T-helper 1 cell treated with Interleukin-12 subunit alpha and Interleukin-12 subunit beta and Interleukin-4 antibody, amounts not matched to agents 30 μg/mL and 1 μg/mL, for 36 hours (primary cell): Measurements from ENCODE around the gene DHRS4.
"Not testable (repeated sequence)": the region's sequence is repeated elsewhere in the genome, so short reads cannot be mapped to it uniquely, and the experiment has no call there.

ENCODE experiments used
- H3K27ac Mint-ChIP-seq: one replicate; pipeline ENCODE4 v1.8.0; 2021; ENCODE audit warnings: mild to moderate bottlenecking, mixed read lengths
- H3K27me3 Mint-ChIP-seq: one replicate; pipeline ENCODE4 v1.8.0; 2021; ENCODE audit warnings: low read depth, mixed read lengths
- H3K36me3 Mint-ChIP-seq: one replicate; pipeline ENCODE4 v1.8.0; 2021; ENCODE audit warnings: low read depth, mixed read lengths
- H3K4me1 Mint-ChIP-seq: one replicate; pipeline ENCODE4 v1.8.0; 2021; ENCODE audit warnings: low read depth, mixed read lengths
- H3K4me3 Mint-ChIP-seq: one replicate; pipeline ENCODE4 v1.8.0; 2021; ENCODE audit warnings: mild to moderate bottlenecking, moderate library complexity, mixed read lengths
- H3K9me3 Mint-ChIP-seq: one replicate; pipeline ENCODE4 v1.8.0; 2021; ENCODE audit warnings: mixed read lengths

Gene DHRS4

GRCh38 chr14:23988223-23988606, 34.6 kb downstream of the DHRS4 start:
- peak overlapping the region; percentile 57 for H3K27ac Mint-ChIP-seq
- H3K36me3 Mint-ChIP-seq, H3K9me3 Mint-ChIP-seq, H3K27me3 Mint-ChIP-seq: not testable (repeated sequence)
- peak overlapping the region; percentile 60 for H3K4me3 Mint-ChIP-seq
- H3K4me1 Mint-ChIP-seq: peaks cover 24% of the 10 kb centered on the region

DNA sequence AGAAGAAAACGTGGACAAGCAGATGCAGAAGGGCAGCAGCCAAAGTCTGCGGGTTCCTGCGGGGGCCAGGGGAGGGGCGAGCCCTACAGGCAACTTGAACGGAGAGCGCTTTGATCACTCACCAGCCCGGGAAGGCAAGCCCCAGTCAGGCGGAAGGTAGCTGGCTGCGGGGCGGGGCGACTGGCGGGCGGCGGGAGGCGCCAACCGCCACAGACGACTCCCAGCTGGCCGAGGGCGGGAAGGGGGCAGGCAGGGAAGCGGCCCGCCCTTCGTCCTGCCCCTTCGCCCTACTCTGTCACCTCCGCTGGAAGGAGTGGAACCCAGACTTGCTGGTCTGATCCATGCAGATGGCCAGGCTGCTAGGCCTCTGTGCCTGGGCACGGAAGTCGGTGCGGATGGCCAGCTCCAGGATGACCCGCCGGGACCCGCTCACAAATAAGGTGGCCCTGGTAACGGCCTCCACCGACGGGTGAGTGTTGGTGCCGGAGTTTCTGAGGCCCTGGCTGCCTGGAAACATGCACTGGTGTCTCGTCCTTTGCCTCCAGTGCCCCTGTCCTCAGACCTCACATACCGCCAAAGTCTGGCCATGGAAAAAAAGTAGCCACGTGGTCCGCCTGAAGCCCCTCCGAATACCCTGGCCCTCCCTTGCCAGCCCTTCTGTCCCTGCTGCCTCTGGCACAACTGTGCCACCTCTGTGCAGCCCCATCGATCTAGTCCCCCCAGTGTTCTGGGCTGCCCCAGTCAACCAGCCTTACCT, 35.2 kb downstream of the DHRS4 start, which contains the start of gene DHRS4L2:
DHRS4L2 (plus strand) TSS at position 323 of the 757 bp plus-strand sequence; CDS start at position 342, 19 bp downstream.
- H3K36me3 Mint-ChIP-seq, H3K27me3 Mint-ChIP-seq, H3K9me3 Mint-ChIP-seq: not testable (repeated sequence)
- Mint-ChIP-seq H3K27ac (peak within 1 kb of the TSS; percentile 79), H3K4me3 (peak within 1 kb of the TSS; percentile 74), H3K4me1 (peaks cover 24% of the 10 kb centered on the region)

- peaks cover 24% of the 10 kb centered on the region for H3K4me1 Mint-ChIP-seq
- not testable (repeated sequence) for H3K36me3 Mint-ChIP-seq, H3K27me3 Mint-ChIP-seq, H3K9me3 Mint-ChIP-seq
- H3K27ac Mint-ChIP-seq: peak overlapping the region; percentile 79
- peak overlapping the region; percentile 74 for H3K4me3 Mint-ChIP-seq
Observed at GRCh38 chr14:23989734-23990445, 36.3 kb downstream of the DHRS4 start.

DNA sequence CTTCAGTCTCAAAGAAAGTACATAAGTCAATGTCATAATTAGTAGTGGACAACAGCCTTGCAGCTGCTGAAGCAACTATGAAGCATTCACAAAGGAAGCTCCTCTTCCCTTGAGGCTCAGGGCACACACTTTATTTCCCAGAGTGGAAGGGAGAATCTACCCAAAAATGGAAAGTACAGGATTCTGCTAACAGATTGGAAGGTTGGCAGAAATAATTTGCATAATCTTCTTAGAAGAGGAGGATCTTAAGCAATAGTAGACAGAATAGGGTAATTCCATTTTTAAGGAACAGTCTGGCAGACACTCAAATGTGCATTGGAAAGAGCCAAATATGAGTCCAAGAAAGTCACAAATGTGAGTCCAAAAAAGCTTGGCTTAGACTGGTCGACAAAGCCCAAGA, 37.4 kb downstream of the DHRS4 start:
- not testable (repeated sequence) for H3K36me3 Mint-ChIP-seq, H3K4me3 Mint-ChIP-seq, H3K9me3 Mint-ChIP-seq, H3K27me3 Mint-ChIP-seq, H3K27ac Mint-ChIP-seq
- H3K4me1 Mint-ChIP-seq: peaks cover 24% of the 10 kb centered on the region

GRCh38 chr14:23993042-23993441, 39.5 kb downstream of the DHRS4 start:
- not testable (repeated sequence) for H3K9me3 Mint-ChIP-seq, H3K4me3 Mint-ChIP-seq, H3K27ac Mint-ChIP-seq, H3K36me3 Mint-ChIP-seq, H3K27me3 Mint-ChIP-seq
- H3K4me1 Mint-ChIP-seq: peaks cover 15% of the 10 kb centered on the region

DNA sequence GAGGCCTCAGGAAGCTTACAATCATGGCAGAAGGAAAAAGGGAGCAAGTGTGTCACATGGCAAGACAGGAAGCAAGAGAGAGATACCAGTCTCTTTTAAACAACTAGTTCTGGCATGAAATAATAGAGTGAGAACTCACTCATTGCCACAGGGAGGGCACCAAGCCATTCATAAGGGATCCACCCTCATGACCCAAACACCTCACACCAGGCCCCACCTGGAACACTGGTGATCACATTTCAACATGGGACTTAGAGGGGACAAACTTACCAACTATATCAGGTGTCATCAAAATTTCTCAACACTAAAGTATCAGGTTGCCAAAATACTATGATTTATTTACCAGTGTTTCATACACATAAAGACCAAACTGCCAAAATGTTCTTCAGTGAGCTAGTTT, 42.4 kb downstream of the DHRS4 start:
- H3K36me3 Mint-ChIP-seq, H3K27me3 Mint-ChIP-seq, H3K4me3 Mint-ChIP-seq, H3K9me3 Mint-ChIP-seq, H3K27ac Mint-ChIP-seq, H3K4me1 Mint-ChIP-seq: not testable (repeated sequence)

DNA sequence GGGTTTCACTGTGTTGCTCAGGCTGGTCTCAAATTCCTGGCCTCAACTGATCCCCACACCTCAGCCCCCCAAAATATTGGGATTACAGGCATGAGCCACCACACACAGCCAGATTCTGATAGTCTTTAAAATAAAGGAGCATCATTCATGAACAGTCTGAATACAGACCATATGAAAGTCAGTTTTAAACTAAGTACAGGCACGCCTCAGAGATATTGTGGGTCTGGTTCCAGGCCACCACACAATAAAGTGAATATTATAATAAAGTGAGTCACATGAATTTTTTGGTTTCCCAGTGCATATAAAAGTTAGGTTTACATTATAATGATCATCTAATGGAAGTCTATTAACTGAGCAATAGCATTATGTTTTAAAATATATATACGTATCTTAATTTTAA, 43.3 kb downstream of the DHRS4 start:
- H3K27ac Mint-ChIP-seq, H3K4me1 Mint-ChIP-seq, H3K36me3 Mint-ChIP-seq, H3K4me3 Mint-ChIP-seq, H3K9me3 Mint-ChIP-seq, H3K27me3 Mint-ChIP-seq: not testable (repeated sequence)

GRCh38 chr14:23999640-24000039, 46.1 kb downstream of the DHRS4 start:
- not testable (repeated sequence) for H3K27ac Mint-ChIP-seq, H3K9me3 Mint-ChIP-seq, H3K4me3 Mint-ChIP-seq, H3K36me3 Mint-ChIP-seq, H3K27me3 Mint-ChIP-seq, H3K4me1 Mint-ChIP-seq

GRCh38 chr14:24001078-24001477, 47.5 kb downstream of the DHRS4 start:
- not testable (repeated sequence) for H3K4me1 Mint-ChIP-seq, H3K9me3 Mint-ChIP-seq, H3K27ac Mint-ChIP-seq, H3K27me3 Mint-ChIP-seq, H3K36me3 Mint-ChIP-seq, H3K4me3 Mint-ChIP-seq

DNA sequence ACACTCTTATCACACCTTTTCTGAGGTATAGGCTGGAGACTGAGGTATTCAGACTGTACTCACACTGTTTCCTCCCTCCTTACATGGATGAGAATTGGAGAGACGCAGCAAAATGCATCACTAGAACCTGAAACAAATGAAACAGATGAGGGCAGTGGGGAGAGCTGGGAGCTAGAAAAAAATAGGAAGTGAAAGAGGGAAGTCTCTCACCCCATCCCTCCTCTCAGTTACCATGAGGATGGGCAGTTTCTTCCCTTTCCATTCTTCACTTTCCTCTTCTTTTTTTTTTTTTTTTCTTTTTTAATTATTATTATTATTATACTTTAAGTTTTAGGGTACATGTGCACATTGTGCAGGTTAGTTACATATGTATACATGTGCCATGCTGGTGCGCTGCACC, 48.1 kb downstream of the DHRS4 start:
- H3K9me3 Mint-ChIP-seq, H3K4me1 Mint-ChIP-seq, H3K36me3 Mint-ChIP-seq, H3K4me3 Mint-ChIP-seq, H3K27me3 Mint-ChIP-seq, H3K27ac Mint-ChIP-seq: not testable (repeated sequence)

- not testable (repeated sequence) for H3K9me3 Mint-ChIP-seq, H3K36me3 Mint-ChIP-seq, H3K27ac Mint-ChIP-seq, H3K27me3 Mint-ChIP-seq, H3K4me3 Mint-ChIP-seq
- peaks cover 28% of the 10 kb centered on the region for H3K4me1 Mint-ChIP-seq
Observed at GRCh38 chr14:24006471-24006816, 52.9 kb downstream of the DHRS4 start.

DNA sequence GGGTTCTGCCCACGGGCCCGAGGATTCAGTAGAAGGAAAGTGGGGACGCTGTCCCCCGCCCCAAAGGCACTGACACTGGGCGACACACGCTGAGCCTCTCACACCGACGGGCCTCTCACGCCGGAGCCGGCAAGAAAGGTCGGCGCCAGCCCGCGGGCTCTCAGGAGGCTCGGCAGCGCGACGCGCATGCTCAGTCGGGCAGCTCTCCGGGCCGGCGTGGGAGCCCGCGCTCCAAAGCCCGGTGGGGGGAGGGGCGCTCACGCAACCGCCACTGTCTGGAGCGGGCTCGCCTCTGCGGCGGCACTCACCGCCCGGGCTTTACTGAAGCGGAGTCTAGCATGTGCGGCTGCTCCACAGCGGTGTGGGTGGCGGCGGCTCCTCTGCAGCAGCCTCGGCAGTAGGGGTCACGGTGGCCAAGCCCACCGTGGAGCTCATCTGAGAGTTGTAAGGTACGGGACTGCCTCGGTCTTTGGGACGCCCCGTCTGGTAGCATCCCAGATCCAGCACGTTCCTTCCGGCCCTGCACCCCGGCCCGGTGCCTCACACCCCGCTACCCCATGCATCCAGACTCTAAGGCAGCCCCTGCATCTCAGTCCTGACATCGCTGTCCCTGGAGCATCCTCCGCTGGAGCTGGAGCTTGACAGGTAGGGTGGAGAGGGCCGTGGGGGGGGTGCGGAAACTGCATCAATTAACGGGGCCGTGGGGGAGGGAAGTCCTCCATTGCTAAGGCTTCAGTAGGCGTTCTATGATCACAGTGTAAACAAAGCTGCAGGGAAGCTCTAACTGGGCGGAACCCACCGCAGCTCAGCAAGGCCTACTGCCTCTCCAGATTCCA, 53.5 kb downstream of the DHRS4 start:
- H3K9me3 Mint-ChIP-seq, H3K27me3 Mint-ChIP-seq, H3K36me3 Mint-ChIP-seq: not testable (repeated sequence)
- peak overlapping the region; percentile 80 for H3K4me3 Mint-ChIP-seq
- H3K27ac Mint-ChIP-seq: peak overlapping the region; percentile 70
- H3K4me1 Mint-ChIP-seq: peaks cover 28% of the 10 kb centered on the region

DNA sequence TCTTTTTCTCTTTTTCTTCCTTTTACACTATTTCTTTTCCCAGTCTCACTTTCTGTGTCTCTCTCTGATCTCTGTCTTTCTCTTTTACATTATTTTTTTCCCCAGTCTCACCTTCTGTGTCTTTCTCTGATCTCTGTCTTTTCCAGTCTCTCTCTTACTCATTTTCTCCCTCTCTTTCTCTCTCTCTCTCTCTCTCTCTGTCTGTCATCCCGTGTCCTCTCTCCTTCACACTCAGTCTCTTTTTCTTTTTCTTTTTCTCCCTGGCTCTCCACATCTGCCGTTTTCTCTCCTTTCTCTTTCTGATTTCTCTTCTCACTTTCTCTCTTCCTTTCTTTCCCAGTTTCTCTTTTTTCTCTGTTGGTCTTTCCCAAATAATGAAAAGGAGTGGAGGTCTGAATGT, 57.5 kb downstream of the DHRS4 start:
- Mint-ChIP-seq H3K27ac (peak overlapping the region; percentile 9), H3K9me3 (no peaks in the 10 kb centered on the region), H3K27me3 (no peaks in the 10 kb centered on the region), H3K4me3 (peak overlapping the region; percentile 5), H3K4me1 (peaks cover 28% of the 10 kb centered on the region), H3K36me3 (peaks cover 11% of the 10 kb centered on the region)

GRCh38 chr14:24012726-24013273, 59.2 kb downstream of the DHRS4 start:
- Mint-ChIP-seq H3K27me3 (peaks cover 13% of the 10 kb centered on the region), H3K4me1 (peaks cover 27% of the 10 kb centered on the region), H3K36me3 (peaks cover 14% of the 10 kb centered on the region)
- not testable (repeated sequence) for H3K9me3 Mint-ChIP-seq, H3K27ac Mint-ChIP-seq, H3K4me3 Mint-ChIP-seq
